Omental fat pad (tissue), 4 donors: ENCODE measurements around the gene ARMC8. TPM values are rescaled to one million over a fixed set of nuclear protein-coding genes. Genes with fewer than 3 reads are reported as not detected.

Source experiments
- ATAC-seq: fragments of 150-250 bp; one replicate; pipeline ENCODE4 v1.9.1; 2016; ENCODE audit warnings: mild to moderate bottlenecking, moderate library complexity; ENCODE audit not compliant: low FRiP score
- DNase-seq: peaks from one replicate; pipeline ENCODE4 v3.0.0-alpha.2; 2019; ENCODE audit warnings: low spot score
- total RNA-seq, 4 donors: library from RNA; depleted of rRNA; stranded (reverse); fragments of >200 nt; gene quantifications; one replicate each; pipeline ENCODE4 v1.1.0, GENCODE V29; 2016
- TF ChIP-seq, protein P1 (sequence below), 3 donors: fragments of 450-650 bp; IDR thresholded peaks; one replicate each; pipeline ENCODE4 v1.5.1; 2016 to 2017; ENCODE audit warnings: antibody characterized with exemption in 3 of 3, mild to moderate bottlenecking in 3 of 3, moderate library complexity in 2 of 3

ARMC8 gene
- total RNA-seq, 4 donors from 2014 or later = 61.5 to 121 (median 95.3) TPM

DNA sequence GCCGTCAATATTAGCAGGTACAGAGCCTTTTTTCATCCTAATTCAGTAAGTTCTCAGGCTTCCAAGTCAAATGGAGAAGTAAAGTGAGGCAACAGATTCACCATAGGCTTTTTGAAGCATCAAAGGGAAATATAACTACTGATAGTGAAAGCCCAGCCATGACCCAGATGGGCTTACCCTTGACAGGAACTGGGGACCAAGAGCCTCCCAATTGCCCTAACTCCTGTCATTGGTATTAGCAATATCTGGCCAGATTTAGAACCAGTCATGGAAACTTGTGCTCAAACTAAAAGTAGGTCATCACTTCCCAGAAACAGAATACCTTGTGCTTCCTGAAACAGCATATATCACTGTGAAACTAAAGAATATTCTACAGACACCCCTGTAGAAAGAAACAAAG lies 109.5 kb downstream of the ARMC8 start:
- DNase-seq (no peak), ATAC-seq (no peak)
- TF ChIP-seq, protein P1, sequence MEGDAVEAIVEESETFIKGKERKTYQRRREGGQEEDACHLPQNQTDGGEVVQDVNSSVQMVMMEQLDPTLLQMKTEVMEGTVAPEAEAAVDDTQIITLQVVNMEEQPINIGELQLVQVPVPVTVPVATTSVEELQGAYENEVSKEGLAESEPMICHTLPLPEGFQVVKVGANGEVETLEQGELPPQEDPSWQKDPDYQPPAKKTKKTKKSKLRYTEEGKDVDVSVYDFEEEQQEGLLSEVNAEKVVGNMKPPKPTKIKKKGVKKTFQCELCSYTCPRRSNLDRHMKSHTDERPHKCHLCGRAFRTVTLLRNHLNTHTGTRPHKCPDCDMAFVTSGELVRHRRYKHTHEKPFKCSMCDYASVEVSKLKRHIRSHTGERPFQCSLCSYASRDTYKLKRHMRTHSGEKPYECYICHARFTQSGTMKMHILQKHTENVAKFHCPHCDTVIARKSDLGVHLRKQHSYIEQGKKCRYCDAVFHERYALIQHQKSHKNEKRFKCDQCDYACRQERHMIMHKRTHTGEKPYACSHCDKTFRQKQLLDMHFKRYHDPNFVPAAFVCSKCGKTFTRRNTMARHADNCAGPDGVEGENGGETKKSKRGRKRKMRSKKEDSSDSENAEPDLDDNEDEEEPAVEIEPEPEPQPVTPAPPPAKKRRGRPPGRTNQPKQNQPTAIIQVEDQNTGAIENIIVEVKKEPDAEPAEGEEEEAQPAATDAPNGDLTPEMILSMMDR (IDR thresholded peaks at IDR 0.05) = no peak

DNA sequence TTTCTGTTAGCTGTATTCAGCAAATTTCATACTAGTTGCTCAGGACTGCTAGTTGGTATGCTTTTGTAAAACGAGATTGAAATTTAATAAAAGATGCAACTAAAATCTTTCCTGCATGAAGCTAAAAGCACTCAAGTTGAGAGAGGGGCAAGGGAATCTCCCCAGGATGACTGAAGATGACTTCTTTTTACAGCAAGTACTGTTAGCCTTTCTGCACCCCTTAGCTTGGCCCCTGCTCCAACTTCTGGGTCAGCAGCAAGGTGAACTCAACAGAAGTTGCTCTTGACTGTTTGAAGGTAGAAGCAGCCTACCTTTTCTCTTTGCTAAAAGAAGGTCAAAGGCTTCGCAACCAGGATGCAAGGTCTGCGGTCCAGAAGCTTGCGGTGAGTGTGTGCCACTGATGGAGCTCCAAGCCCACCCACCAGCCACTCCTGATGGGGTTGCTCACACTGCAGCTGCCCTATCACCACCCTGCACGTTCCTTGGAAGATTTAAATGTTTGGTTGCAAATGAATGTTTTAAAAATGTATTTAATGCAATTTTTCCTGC lies 110.0 kb downstream of the ARMC8 start:
- ATAC-seq (no peak), DNase-seq (no peak)
- TF ChIP-seq, protein P1 (IDR thresholded peaks at IDR 0.05) = no peak

- DNase-seq = no peak
- ATAC-seq = no peak
- TF ChIP-seq, protein P1 (IDR thresholded peaks at IDR 0.05) = no peak
Measured at GRCh38 chr3:138297876-138298275, 110.8 kb downstream of the ARMC8 start.

- ATAC-seq (no peak), DNase-seq (no peak)
- TF ChIP-seq, protein P1 (IDR thresholded peaks at IDR 0.05) = no peak
Measured at GRCh38 chr3:138300647-138301046, 113.5 kb downstream of the ARMC8 start.

DNA sequence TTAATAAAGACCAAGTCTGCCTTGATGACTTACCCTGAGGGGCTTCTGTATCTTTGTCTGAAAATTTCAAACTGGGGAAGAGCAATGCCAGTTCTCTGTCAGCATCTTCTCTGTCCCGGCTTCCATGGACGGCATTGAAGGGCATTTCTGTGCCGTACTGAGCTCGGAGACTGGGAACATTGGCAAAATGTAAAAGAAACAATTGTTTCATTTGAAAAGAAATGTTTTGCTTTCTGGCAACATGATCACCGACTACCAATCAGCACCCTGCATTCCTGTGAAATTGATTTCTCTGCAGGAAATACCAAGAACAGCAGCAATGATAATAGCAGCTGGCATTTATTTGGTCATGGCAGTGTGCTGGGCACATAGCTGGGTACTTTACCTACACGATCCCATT lies 116.4 kb downstream of the ARMC8 start:
- ATAC-seq = no peak
- DNase-seq = no peak
- TF ChIP-seq, protein P1 (IDR thresholded peaks at IDR 0.05) = no peak

DNA sequence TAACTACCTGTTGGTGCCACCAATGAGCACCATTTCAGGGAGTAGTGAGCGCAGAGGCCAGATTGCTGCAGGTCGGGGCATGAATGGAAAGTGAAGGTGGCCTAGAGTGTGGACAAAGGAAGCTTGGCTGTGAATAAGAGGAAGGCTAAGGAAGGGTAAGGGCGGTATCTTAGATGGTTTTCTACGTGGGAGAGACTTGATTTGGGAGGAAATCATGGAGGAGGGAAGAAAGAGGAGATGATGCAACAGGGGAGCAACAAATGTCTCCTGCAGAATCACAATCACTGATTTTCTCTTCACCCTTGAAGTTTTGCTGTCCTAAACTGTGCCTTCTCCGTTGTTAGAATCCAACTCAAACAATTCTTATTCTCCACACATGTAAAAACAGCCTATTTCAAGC lies 120.8 kb downstream of the ARMC8 start:
- no peak for ATAC-seq
- no peak for DNase-seq
- TF ChIP-seq, protein P1 (IDR thresholded peaks at IDR 0.05) = no peak

DNA sequence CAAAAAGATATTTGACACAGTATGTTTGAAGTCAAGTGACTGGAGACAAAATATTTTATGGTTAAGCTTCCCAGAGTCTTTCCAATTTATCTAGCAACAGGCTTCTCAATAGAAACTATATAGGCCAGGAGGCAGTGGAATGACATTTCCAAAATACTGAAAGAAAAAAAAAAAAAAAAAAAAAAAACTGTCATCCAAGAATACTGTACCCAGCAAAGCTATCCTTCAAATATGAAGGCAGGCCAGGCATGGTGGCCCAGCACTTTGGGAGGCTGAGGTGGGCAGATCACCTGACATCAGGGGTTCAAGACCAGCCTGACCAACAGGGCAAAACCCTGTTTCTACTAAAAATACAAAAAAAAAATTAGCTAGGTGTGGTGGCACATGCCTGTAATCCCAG lies 121.7 kb downstream of the ARMC8 start:
- ATAC-seq = no peak
- TF ChIP-seq, protein P1 (IDR thresholded peaks at IDR 0.05) = no peak
- no peak for DNase-seq
